Adipocyte (in vitro differentiated cells): Measurements from ENCODE around the gene CFAP57.

Experiments used
- DNase-seq: peaks from one replicate; pipeline ENCODE4 v3.0.0-alpha.2; 2015; ENCODE audit warnings: low read depth
- H3K27me3 ChIP-seq: replicated peaks from 2 replicates; pipeline ENCODE4 v1.7.0; 2013; ENCODE audit warnings: mild to moderate bottlenecking, low read length, moderate library complexity; ENCODE audit not compliant: control insufficient read depth, insufficient read depth
- H3K36me3 ChIP-seq: 2 replicates; pipeline ENCODE4 v1.7.0; 2013; ENCODE audit warnings: low read length, mild to moderate bottlenecking, moderate library complexity; ENCODE audit not compliant: control insufficient read depth, insufficient read depth, severe bottlenecking
- H3K4me1 ChIP-seq: 2 replicates; pipeline ENCODE4 v1.7.0; 2013; ENCODE audit warnings: mild to moderate bottlenecking, low read length, moderate library complexity; ENCODE audit not compliant: control insufficient read depth, insufficient read depth
- H3K4me3 ChIP-seq: 2 replicates; pipeline ENCODE4 v1.7.0; 2013; ENCODE audit warnings: mild to moderate bottlenecking, low read length, moderate library complexity
- H3K9ac ChIP-seq: 2 replicates; pipeline ENCODE4 v1.7.0; 2013; ENCODE audit warnings: mild to moderate bottlenecking, low read length, moderate library complexity
- H3K9me3 ChIP-seq: 2 replicates; pipeline ENCODE4 v1.7.0; 2013; ENCODE audit warnings: mild to moderate bottlenecking, low read length, moderate library complexity; ENCODE audit not compliant: control insufficient read depth

Gene CFAP57

GRCh38 chr1:43293176-43293575, 121.0 kb downstream of the CFAP57 start:
- Histone ChIP-seq H3K36me3 (no peaks in the 10 kb centered on the region), H3K9ac (no peak overlapping the region), H3K27me3 (no peaks in the 10 kb centered on the region), H3K9me3 (no peaks in the 10 kb centered on the region), H3K4me1 (peaks cover 60% of the 10 kb centered on the region), H3K4me3 (no peak overlapping the region)
- peak; percentile 23 for DNase-seq

GRCh38 chr1:43293896-43294760, 122.0 kb downstream of the CFAP57 start:
- Histone ChIP-seq H3K27me3 (no peaks in the 10 kb centered on the region), H3K4me1 (peaks cover 51% of the 10 kb centered on the region), H3K4me3 (no peak overlapping the region), H3K36me3 (no peaks in the 10 kb centered on the region), H3K9me3 (no peaks in the 10 kb centered on the region), H3K9ac (peak overlapping the region; percentile 84)
- DNase-seq = peak; percentile 65

- H3K4me1 ChIP-seq = peaks cover 48% of the 10 kb centered on the region
- no peaks in the 10 kb centered on the region for H3K9me3 ChIP-seq
- H3K4me3 ChIP-seq = no peak overlapping the region
- no peaks in the 10 kb centered on the region for H3K36me3 ChIP-seq
- no peaks in the 10 kb centered on the region for H3K27me3 ChIP-seq
- DNase-seq = no peak
- H3K9ac ChIP-seq = peak overlapping the region; percentile 84
These were observed 122.6 kb downstream of the CFAP57 start for GRCh38 chr1:43294761-43295160.

- H3K27me3 ChIP-seq = no peaks in the 10 kb centered on the region
- H3K4me1 ChIP-seq = peaks cover 48% of the 10 kb centered on the region
- DNase-seq = peak; percentile 65
- no peaks in the 10 kb centered on the region for H3K9me3 ChIP-seq
- H3K36me3 ChIP-seq = no peaks in the 10 kb centered on the region
- H3K9ac ChIP-seq = peak overlapping the region; percentile 84
- H3K4me3 ChIP-seq = no peak overlapping the region
These were observed 124.1 kb downstream of the CFAP57 start for GRCh38 chr1:43296207-43296606.

GRCh38 chr1:43298055-43298454, 125.9 kb downstream of the CFAP57 start:
- DNase-seq = no peak
- Histone ChIP-seq H3K9ac (no peak overlapping the region), H3K4me3 (no peak overlapping the region), H3K4me1 (peaks cover 45% of the 10 kb centered on the region), H3K36me3 (no peaks in the 10 kb centered on the region), H3K27me3 (no peaks in the 10 kb centered on the region), H3K9me3 (no peaks in the 10 kb centered on the region)

GRCh38 chr1:43299101-43299500, 127.0 kb downstream of the CFAP57 start:
- no peak overlapping the region for H3K4me3 ChIP-seq
- no peak overlapping the region for H3K9ac ChIP-seq
- peaks cover 45% of the 10 kb centered on the region for H3K4me1 ChIP-seq
- no peaks in the 10 kb centered on the region for H3K27me3 ChIP-seq
- H3K9me3 ChIP-seq = no peaks in the 10 kb centered on the region
- DNase-seq = no peak
- no peaks in the 10 kb centered on the region for H3K36me3 ChIP-seq

GRCh38 chr1:43300378-43301094, 128.4 kb downstream of the CFAP57 start, which contains the start of gene TIE1:
Gene TIE1, plus strand, starts transcription at chr1:43300982. Its CDS starts 90 bp downstream, at chr1:43301072.
- H3K4me1 ChIP-seq = peaks cover 38% of the 10 kb centered on the region
- no peak for DNase-seq
- no peaks in the 10 kb centered on the region for H3K9me3 ChIP-seq
- H3K4me3 ChIP-seq = no peak within 1 kb of the TSS
- no peak within 1 kb of the TSS for H3K9ac ChIP-seq
- H3K27me3 ChIP-seq = no peaks in the 10 kb centered on the region
- H3K36me3 ChIP-seq = no peaks in the 10 kb centered on the region

- DNase-seq = no peak
- Histone ChIP-seq H3K9me3 (no peaks in the 10 kb centered on the region), H3K27me3 (no peaks in the 10 kb centered on the region), H3K9ac (no peak overlapping the region), H3K36me3 (no peaks in the 10 kb centered on the region), H3K4me1 (peaks cover 21% of the 10 kb centered on the region), H3K4me3 (no peak overlapping the region)
These were observed 130.1 kb downstream of the CFAP57 start for GRCh38 chr1:43302201-43302600.

GRCh38 chr1:43302721-43303470, 130.8 kb downstream of the CFAP57 start:
- Histone ChIP-seq H3K9ac (no peak overlapping the region), H3K4me3 (no peak overlapping the region), H3K9me3 (no peaks in the 10 kb centered on the region), H3K27me3 (peaks cover 3% of the 10 kb centered on the region), H3K4me1 (peaks cover 18% of the 10 kb centered on the region), H3K36me3 (no peaks in the 10 kb centered on the region)
- no peak for DNase-seq

- DNase-seq = no peak
- Histone ChIP-seq H3K9me3 (no peaks in the 10 kb centered on the region), H3K27me3 (peaks cover 3% of the 10 kb centered on the region), H3K36me3 (no peaks in the 10 kb centered on the region), H3K4me3 (no peak overlapping the region), H3K4me1 (peaks cover 18% of the 10 kb centered on the region), H3K9ac (peak overlapping the region; percentile 63)
These were observed 131.6 kb downstream of the CFAP57 start for GRCh38 chr1:43303471-43304313.
